GM19395 (cell line): ENCODE data around the gene PRPS1L1.

Experiments
- ATAC-seq: cut with Tn5 transposase; IDR thresholded peaks from one replicate; pipeline ENCODE4 v1.9.1; 2021; ENCODE audit warnings: mild to moderate bottlenecking, moderate library complexity; ENCODE audit not compliant: unreplicated experiment

Gene PRPS1L1

DNA sequence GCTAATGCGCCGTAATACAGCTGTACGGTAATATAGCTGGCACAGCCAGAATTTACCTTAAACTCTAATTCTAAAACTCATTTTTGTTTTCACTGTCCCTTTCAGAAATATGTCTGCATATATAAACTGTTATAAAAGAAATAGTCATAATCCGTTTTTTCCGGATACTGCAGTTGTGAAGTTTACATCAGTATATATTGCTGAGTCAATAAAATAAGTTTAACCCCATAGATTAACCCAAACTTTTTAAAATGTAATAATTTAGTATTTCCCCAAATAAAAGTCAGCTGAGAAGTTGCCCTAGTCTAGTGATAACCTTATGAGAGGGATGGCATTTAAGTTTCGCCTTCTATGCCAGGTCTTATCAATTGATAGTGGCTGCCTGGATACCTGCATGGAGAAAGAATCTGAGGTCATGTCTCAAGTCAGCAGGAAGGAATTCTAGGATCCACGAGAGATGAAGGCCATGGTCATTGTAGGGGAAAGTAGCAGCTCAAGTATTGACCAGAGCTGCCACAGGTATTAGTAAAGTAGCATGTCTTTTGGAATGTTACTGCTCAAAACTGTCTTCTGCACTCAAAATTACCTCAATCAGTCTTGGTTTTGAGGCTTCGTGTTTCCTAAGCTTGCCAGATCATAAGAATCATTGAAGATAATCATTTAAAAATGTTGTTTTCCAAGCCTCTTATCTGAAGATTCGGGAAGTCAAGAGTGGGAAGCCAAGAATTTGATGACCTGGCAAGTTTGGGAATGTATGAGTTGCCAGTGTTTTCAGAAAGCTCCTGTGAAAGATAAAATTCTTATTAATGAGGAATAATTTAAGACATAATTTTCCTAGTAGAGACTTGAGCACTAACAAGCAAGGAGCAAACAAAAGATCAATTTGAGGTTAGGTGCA is 10.8 kb downstream of the PRPS1L1 start:
- no peak for ATAC-seq

DNA sequence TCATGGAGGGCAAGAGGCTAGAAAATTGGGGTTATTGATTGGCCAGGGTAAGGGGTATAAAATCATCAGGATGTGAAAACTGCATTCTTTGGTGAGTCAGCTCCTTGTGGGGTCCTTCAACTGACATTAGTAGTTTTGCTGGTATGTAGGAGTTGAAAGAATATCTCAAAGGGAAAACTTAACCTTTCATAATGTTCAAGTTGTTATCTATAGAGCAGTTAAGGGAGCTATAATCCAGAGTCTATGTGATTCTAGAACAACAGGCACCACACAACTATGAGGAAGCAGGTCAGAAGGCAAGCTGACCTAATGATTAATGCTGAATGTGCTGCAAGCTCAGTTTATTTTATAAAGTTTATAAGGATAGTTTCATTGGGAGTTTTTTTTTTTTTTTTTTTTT is 13.7 kb downstream of the PRPS1L1 start:
- ATAC-seq: no peak

- ATAC-seq: no peak
Observed at GRCh38 chr7:18004372-18004771, 23.3 kb downstream of the PRPS1L1 start.

DNA sequence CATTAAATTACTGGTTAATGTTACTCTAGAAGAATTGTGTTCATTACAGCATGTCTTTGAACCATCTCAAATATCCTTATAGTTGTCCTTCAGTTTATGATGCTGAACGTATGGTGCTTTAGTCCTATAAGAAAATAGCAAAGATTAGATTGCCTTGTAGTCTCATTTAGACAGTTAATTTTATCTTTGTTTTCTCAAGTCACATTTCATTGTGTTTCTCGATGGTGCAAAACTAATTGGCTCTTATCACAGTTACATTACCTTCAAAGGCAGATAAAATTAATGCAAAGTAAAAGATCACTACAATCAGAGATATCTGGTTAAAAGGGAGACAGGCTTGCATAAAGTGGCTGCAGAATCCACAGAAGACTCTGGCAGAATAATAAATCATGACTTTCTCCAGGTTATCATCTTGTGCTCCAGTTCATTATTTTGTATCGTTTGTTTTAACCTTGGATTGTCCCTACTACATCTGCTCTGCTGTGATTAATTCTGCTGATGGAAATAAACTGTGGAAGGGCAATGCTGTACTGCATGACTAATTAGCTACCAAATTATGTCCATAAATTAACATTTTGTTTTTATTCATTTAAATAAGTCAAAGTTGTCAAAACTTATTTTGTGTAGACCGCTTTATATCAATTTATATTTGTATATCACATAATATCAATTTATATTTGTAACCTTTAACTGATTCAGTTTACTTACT is 24.2 kb downstream of the PRPS1L1 start:
- ATAC-seq: no peak

DNA sequence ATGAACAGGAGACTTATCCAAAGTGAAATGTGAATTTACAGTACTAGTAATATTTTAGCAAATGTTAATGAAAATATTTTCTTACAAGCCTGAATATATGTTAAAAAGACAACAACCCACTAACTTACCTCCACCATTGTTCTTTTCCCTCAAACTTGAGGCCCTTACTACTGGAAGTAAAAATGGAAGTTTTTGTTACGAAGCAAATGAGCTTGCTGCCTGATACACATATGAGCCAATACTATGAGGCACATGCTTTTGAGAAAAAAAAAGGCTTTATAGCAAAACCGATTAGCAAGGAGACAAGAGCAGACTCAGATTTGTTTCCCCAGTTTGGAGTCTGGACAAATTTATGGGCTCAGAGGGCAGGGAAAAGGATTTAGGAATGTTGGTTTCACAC is 29.0 kb downstream of the PRPS1L1 start:
- no peak for ATAC-seq

DNA sequence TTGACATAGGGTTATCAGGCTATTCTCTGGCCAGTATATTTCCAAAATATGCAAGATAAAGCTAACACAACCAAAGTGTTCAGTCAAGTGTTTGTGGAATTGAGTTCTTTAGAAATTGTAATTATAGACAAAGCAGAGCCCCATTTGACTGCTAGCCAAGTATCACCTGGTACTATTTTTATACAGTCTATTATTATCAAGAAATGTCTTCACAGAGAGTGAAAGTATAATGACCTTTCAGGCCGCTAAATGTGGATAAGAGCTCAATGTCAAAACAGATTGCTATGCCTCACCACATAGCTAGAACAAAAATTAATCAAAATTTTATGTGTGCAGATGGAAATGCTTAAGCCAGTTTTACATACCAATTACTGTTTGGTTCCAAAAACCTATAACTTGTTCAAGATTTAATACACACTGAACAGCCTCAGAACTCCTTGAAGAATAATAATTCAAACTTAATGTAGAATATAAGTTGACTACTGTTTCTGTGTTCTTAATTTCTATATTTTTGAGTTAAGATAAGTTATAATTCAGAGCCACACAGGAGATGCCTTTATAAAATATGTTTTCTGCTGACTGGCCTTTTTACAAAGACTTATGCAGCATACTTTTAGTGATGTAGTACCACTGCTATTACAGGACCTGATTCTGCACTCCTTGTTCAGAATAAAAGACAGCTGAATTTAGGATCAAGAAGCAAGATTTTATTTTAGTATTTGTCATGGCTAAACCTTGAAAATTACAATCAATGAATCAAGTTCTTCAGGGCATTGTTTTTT is 31.0 kb downstream of the PRPS1L1 start:
- no peak for ATAC-seq

DNA sequence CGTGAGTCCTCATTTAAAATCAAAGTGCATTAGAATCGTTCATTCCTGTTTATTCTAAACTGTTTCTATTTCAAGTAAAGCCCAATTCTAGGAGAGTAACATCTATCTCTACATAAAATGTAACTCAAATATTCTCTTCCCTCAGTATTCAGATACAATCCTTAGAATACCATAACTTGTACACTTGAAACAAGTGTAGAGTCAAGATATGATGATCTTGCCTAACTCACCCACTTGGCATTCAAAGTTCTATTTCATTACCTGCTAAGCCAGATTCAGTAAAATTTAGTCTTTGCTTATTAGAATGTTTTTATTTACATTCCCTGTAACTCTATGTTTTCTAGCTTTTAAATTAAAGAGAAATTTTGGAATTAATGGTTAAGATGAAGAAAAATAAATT is 31.6 kb downstream of the PRPS1L1 start:
- no peak for ATAC-seq

- no peak for ATAC-seq
Observed at GRCh38 chr7:17994079-17994850, 33.4 kb downstream of the PRPS1L1 start.

GRCh38 chr7:17991866-17992648 is 35.6 kb downstream of the PRPS1L1 start:
- ATAC-seq: no peak

- ATAC-seq: no peak
Observed at GRCh38 chr7:17990761-17991160, 36.9 kb downstream of the PRPS1L1 start.

- ATAC-seq: no peak
Observed at GRCh38 chr7:17989546-17989945, 38.1 kb downstream of the PRPS1L1 start.

DNA sequence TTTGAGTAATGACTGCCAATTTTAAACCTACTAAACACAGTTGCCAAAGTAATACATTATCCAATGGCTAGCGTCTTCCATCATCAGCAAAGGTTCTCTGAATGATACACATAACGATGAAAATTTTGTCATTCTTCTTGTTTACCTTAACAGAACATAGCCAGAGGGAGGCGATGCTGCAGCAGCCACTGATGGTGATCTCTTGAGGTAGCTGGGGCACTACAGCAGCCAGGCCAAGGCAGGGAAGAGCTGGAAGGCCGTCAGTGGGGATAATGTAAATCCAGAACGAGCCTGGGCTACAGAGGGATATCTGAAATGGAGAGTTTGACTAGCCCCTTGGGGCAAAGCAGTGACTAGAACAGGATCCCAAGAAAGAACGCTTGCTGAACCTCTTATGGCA is 38.8 kb downstream of the PRPS1L1 start:
- no peak for ATAC-seq

DNA sequence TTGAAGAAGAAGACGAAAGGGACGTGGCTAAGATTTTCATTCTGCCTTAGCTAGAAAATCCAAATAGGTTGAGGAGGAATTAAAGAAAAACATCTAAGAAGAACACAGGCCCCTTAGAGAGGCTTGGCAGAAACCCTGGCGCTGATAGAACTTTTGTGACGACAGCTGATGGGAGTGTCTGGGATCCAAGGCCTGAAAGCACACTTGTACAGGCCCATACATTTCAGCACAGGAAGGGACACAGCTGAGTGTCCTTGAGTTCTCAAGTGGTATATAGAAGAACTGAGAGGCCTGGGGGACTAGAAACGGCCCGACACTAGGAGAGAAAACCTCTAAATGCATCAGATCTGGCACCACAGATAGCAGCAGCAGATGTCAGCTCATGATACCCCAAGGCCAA is 39.5 kb downstream of the PRPS1L1 start:
- no peak for ATAC-seq

DNA sequence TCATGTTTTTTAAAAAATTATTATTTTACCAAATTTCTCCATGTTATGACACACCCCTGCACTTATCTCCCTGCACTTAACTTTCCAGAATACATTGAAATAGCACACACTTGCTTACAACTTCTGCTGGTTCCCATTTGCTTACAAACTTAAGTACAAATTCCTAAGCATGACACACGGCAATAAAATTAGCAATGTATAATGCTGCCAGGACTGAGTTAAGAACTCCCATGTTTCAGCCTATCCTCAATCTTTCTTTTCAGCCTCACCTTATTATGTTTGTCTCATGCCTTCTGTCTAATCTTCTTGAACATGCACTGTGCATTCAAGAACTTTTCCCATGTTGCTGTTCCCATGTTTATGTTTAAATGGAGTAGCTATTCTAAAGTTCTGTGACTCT is 40.8 kb downstream of the PRPS1L1 start:
- no peak for ATAC-seq

DNA sequence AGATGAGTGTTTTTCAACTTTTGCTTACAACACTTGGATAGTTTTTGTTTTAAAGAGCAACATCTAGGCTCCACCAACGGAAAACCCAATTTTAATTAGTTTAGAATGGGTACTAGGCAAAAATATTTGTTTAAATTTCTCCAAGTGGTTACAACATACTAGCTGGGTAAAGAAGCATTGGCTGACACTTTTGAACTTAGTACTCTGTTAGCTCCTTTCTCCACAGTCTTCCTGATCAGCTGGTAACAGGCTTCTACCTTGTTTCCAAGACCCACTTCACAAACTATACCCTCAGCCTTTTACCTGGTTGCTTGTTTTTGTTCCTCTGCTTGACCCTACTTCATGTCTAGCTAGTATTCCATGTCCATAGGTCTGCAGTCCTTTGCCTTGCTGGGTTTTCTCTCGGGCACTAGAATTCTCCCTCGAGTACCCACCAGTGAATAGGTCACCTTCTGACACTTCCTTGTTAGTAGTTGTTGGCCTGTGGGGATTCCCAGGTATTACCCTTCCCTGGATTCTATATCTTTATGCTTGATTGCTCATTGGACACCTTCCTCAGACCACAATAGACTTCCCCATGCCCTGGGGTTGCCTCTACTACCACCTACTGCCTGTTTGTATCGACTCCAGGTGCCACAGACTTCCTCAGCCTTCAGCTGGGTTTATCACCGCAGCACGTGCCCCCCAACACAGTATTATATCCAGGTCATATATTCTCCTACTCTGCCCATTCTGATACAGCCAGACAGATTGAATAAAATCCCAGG is 42.0 kb downstream of the PRPS1L1 start:
- no peak for ATAC-seq

- no peak for ATAC-seq
Observed at GRCh38 chr7:17984288-17984687, 43.4 kb downstream of the PRPS1L1 start.

GRCh38 chr7:17983221-17984062 is 44.2 kb downstream of the PRPS1L1 start:
- no peak for ATAC-seq

DNA sequence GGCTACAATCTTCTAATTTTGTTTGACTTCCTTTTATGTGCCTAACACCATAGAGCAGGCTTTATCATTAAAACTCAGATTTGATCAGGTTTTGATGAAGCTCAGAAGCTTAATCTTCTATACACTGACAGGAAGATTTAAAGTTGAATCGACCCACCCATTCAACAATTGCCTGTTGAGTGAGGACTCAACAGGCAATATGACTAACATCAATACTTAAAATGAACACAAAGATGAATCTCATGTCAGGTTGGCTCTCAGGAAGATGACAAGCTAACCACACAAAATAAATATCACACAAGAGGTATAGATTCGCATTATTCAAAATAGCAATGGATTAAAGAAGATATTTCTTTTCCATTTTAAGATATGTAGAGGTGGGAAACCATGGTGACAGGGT is 50.7 kb downstream of the PRPS1L1 start:
- no peak for ATAC-seq
